Psoas muscle (tissue), 8 donors: ENCODE results near the gene WWOX. TPM values are rescaled to one million over a fixed set of nuclear protein-coding genes. Genes with fewer than 3 reads are reported as not detected.

ENCODE experiments used
- ATAC-seq, 4 donors: fragments of 200-7000 bp; cut with Tn5 transposase; one replicate each; pipeline ENCODE4 v1.9.1; 2020; ENCODE audit warnings: moderate library complexity in 3 of 4, mild to moderate bottlenecking in 2 of 4
- DNase-seq, 2 donors: peaks; one replicate each; pipeline ENCODE4 v3.0.0-alpha.2; 2020
- H3K27ac ChIP-seq: fragments of 200-600 bp; one replicate; pipeline ENCODE4 v1.8.0; 2022
- H3K27me3 ChIP-seq, 3 donors: fragments of 200-600 bp in 1 of 3; one replicate each; pipeline versions ENCODE4 v1.6.1 to v1.8.0; 2013 to 2022; ENCODE audit warnings: low read length in 2 of 3, mild to moderate bottlenecking in 2 of 3, moderate library complexity in 1 of 3; ENCODE audit not compliant: insufficient read depth in 3 of 3
- H3K36me3 ChIP-seq, 2 donors: fragments of 200-600 bp in 1 of 2; one replicate each; pipeline versions ENCODE4 v1.6.1 to v1.8.0; 2013 to 2022; ENCODE audit warnings: low read depth in 1 of 2, mild to moderate bottlenecking in 1 of 2, moderate library complexity in 1 of 2; ENCODE audit not compliant: insufficient read depth in 1 of 2
- H3K4me1 ChIP-seq: fragments of 200-600 bp; one replicate; pipeline ENCODE4 v1.8.0; 2022
- H3K4me3 ChIP-seq: fragments of 200-600 bp; one replicate; pipeline ENCODE4 v1.8.0; 2022; ENCODE audit warnings: mild to moderate bottlenecking
- H3K9me3 ChIP-seq: fragments of 200-600 bp; one replicate; pipeline ENCODE4 v1.8.0; 2022
- CTCF ChIP-seq: fragments of 200-600 bp; IDR thresholded peaks from one replicate; pipeline ENCODE4 v1.8.0; 2022; ENCODE audit warnings: antibody characterized with exemption
- WGBS, 3 donors: extraction: QIAGEN DNeasy Blood & Tissue Kit; methylation state at CpG; one replicate each; pipeline versions ENCODE4 v1.1.6 to v1.1.7; 2013; 5-methylcytosine and 5-hydroxymethylcytosine counted together
- intact Hi-C, 2 donors: fragments of 100-400 bp; cut with DNase I; formaldehyde crosslinking; loops; one replicate each; pipeline versions ENCODE4 v1.11.0 to v1.14.2; 2022
- polyA plus RNA-seq, 3 donors: library from polyadenylated mRNA; stranded (reverse); fragments of 200-250 nt; gene quantifications; one replicate each; pipeline ENCODE4 v1.2.3, GENCODE V29; 2013
- total RNA-seq, 4 donors: library from RNA; stranded (reverse); fragmentation: NEBNext Ultra II Directional in 2 of 4; extraction: Animal tissue kit (Norgen Biotek cat#: 25700) in 2 of 4; gene quantifications; one replicate each; pipeline versions ENCODE4 v1.2.1 to v1.2.4, GENCODE V29; 2021 to 2023
- donor health status: healthy with polysubstance abuse.
- donor health status: DM: no; HTN: no; CAD: no; lungs with moderate emphysema.
- donor health status: Bipolar disorder and iron deficiency.
- donor health status: healthy.
- donor health status: DM: yes; HTN: yes; CAD: no.
- donor health status: DM: no; HTN: no; CAD: no.
- donor health status: DM: no; HTN: no; CAD: no.
- donor health status: DM: yes; HTN: yes; CAD: no.

Gene WWOX
- total and polyA plus RNA-seq, 7 donors, result 3.1 to 6.6 (median 5.0) TPM

- intact Hi-C loops, result no loop called here
- WGBS, 3 donors, result 80 to 85% (median 83%) methylated on average over 7 of the region's 7 CpGs
- no peak for TF ChIP-seq CTCF
- no peak overlapping the region for H3K27ac ChIP-seq
- no peaks in the 10 kb centered on the region for H3K27me3 ChIP-seq
- no peak for DNase-seq
- H3K4me1 ChIP-seq, result no peaks in the 10 kb centered on the region
- H3K36me3 ChIP-seq, result no peaks in the 10 kb centered on the region
- ATAC-seq, result no peak
- H3K9me3 ChIP-seq, result no peaks in the 10 kb centered on the region
- H3K4me3 ChIP-seq, result no peak overlapping the region
Measured at GRCh38 chr16:78134944-78135619, 35.6 kb downstream of the WWOX start.

GRCh38 chr16:78137179-78137578 lies 37.7 kb downstream of the WWOX start:
- TF ChIP-seq CTCF, result no peak
- DNase-seq, result no peak
- Histone ChIP-seq H3K4me1 (no peaks in the 10 kb centered on the region), H3K36me3 (no peaks in the 10 kb centered on the region), H3K27ac (no peak overlapping the region), H3K4me3 (no peak overlapping the region), H3K27me3 (no peaks in the 10 kb centered on the region), H3K9me3 (no peaks in the 10 kb centered on the region)
- intact Hi-C loops, result no loop called here
- WGBS, 3 donors, result 95 to 97% (median 97%) methylated on average over 11 of the region's 11 CpGs
- no peak for ATAC-seq

- Histone ChIP-seq H3K27me3 (no peaks in the 10 kb centered on the region), H3K27ac (no peak overlapping the region), H3K36me3 (no peaks in the 10 kb centered on the region), H3K4me3 (no peak overlapping the region), H3K4me1 (no peaks in the 10 kb centered on the region), H3K9me3 (no peaks in the 10 kb centered on the region)
- no peak for ATAC-seq
- intact Hi-C loops, result no loop called here
- TF ChIP-seq CTCF, result no peak
- 90 to 92% (median 90%) methylated on average over 8 of the region's 8 CpGs for WGBS, 3 donors
- no peak for DNase-seq
Measured at GRCh38 chr16:78137782-78138616, 38.5 kb downstream of the WWOX start.

- ATAC-seq (no peak), DNase-seq (no peak)
- Histone ChIP-seq H3K27me3 (no peaks in the 10 kb centered on the region), H3K36me3 (no peaks in the 10 kb centered on the region), H3K4me1 (no peaks in the 10 kb centered on the region), H3K27ac (no peak overlapping the region), H3K4me3 (no peak overlapping the region), H3K9me3 (no peaks in the 10 kb centered on the region)
- TF ChIP-seq CTCF, result no peak
- intact Hi-C loops, result no loop called here
- WGBS, 3 donors, result 85 to 92% (median 88%) methylated on average over 6 of the region's 6 CpGs
Measured at GRCh38 chr16:78140818-78141466, 41.5 kb downstream of the WWOX start.
